ENCODE results near the gene TNFSF15.

DNA sequence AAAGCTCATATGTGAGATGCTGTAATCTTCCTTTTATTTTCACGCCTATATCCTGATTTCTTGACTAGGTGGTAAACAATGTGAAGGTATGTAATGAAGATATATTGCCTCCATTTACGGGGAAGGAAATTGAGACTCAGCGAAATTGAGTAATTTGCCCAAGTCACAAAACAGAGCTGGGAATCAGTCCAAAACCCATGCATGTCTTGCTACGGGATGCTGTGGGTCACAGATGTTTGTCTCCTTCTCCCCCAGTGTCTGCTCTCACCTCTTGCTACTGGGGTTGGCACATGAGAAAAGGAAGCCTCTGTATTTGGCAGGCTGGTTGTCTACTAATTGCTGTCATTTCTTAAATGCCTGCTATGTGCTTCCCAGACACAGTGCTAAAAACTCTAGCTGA lies 70.1 kb downstream of the TNFSF15 start:
- TF ChIP-seq, protein P1, sequence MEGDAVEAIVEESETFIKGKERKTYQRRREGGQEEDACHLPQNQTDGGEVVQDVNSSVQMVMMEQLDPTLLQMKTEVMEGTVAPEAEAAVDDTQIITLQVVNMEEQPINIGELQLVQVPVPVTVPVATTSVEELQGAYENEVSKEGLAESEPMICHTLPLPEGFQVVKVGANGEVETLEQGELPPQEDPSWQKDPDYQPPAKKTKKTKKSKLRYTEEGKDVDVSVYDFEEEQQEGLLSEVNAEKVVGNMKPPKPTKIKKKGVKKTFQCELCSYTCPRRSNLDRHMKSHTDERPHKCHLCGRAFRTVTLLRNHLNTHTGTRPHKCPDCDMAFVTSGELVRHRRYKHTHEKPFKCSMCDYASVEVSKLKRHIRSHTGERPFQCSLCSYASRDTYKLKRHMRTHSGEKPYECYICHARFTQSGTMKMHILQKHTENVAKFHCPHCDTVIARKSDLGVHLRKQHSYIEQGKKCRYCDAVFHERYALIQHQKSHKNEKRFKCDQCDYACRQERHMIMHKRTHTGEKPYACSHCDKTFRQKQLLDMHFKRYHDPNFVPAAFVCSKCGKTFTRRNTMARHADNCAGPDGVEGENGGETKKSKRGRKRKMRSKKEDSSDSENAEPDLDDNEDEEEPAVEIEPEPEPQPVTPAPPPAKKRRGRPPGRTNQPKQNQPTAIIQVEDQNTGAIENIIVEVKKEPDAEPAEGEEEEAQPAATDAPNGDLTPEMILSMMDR (IDR thresholded peaks at IDR 0.05), result no peak
- TF ChIP-seq, protein P2, sequence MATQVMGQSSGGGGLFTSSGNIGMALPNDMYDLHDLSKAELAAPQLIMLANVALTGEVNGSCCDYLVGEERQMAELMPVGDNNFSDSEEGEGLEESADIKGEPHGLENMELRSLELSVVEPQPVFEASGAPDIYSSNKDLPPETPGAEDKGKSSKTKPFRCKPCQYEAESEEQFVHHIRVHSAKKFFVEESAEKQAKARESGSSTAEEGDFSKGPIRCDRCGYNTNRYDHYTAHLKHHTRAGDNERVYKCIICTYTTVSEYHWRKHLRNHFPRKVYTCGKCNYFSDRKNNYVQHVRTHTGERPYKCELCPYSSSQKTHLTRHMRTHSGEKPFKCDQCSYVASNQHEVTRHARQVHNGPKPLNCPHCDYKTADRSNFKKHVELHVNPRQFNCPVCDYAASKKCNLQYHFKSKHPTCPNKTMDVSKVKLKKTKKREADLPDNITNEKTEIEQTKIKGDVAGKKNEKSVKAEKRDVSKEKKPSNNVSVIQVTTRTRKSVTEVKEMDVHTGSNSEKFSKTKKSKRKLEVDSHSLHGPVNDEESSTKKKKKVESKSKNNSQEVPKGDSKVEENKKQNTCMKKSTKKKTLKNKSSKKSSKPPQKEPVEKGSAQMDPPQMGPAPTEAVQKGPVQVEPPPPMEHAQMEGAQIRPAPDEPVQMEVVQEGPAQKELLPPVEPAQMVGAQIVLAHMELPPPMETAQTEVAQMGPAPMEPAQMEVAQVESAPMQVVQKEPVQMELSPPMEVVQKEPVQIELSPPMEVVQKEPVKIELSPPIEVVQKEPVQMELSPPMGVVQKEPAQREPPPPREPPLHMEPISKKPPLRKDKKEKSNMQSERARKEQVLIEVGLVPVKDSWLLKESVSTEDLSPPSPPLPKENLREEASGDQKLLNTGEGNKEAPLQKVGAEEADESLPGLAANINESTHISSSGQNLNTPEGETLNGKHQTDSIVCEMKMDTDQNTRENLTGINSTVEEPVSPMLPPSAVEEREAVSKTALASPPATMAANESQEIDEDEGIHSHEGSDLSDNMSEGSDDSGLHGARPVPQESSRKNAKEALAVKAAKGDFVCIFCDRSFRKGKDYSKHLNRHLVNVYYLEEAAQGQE (IDR thresholded peaks at IDR 0.05; ENCODE audit: insufficient read depth in 1 of 2, low read depth in 2 of 2, low read length in 1 of 2), result no peak
- no peak for TF ChIP-seq TCF7L2 (IDR thresholded peaks at IDR 0.05; ENCODE audit: low read depth, low read length)
- TF ChIP-seq POLR2AphosphoS5 (IDR thresholded peaks at IDR 0.05; ENCODE audit: low read depth, low read length), result no peak
- TF ChIP-seq SIN3A (IDR thresholded peaks at IDR 0.05; ENCODE audit: borderline replicate concordance, insufficient read depth, low read depth, low read length), result no peak

Data from Panc1 (cell line).